GM19438 (cell line): ENCODE data around the gene FAF1.
"Not testable (repeated sequence)": the region's sequence is repeated elsewhere in the genome, so short reads cannot be mapped to it uniquely, and the experiment has no call there.

Experiments
- ATAC-seq: cut with Tn5 transposase; IDR thresholded peaks from one replicate; pipeline ENCODE4 v1.9.1; 2021; ENCODE audit warnings: low read depth; ENCODE audit not compliant: unreplicated experiment

Gene FAF1

DNA sequence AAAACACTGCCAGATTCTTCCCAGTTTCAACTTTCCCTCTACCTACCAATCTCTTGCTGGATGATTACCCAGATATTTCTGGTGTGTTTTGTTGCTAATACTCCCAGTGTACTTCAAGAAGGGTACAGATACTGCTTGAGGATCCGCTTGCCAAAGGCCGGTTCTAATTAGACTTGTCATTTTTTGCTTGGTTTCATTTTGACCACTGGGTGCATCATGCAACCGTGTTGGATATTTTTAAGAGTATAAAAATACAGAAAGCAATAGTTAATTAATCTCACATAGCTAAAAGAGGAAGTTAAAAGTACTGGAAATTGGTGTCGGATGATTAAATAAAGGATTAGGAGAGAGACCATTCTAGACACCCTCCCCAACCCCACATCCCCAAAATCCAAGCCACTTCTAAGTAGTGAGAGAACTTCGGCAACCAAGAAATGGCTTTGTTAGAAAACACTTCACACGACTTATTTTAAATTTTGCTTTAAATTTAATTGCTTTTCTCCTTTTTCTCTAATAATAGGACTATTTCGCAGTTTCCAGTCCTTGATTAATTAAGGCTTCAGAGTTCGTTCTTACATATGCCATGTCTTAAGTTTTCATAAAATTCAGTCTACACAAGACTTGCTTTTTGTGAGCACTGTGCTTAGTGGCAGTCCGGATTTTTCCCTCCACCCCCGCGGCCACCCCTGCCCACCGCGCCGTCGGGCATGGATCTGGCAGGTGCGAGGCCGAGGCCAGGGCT, 7.5 kb upstream of the FAF1 start:
- no peak for ATAC-seq

DNA sequence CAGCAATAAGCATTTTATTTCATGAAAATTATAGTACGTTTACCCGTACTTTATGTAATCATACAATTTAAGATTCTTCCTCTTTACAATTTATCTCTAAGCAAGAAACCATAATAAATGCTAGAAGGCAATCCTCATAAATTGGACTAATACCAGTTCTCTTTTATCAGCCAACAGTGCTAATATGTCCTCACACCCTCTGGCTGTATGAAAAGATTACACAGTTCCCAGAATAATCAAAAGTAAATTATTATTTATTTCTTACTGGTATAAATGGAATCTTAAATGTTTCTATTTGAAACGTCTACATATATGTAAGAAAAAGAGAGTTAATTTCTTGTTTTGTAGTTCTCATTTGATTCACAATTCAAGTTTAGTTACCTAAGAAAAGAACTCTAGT, 6.9 kb upstream of the FAF1 start:
- ATAC-seq = no peak

DNA sequence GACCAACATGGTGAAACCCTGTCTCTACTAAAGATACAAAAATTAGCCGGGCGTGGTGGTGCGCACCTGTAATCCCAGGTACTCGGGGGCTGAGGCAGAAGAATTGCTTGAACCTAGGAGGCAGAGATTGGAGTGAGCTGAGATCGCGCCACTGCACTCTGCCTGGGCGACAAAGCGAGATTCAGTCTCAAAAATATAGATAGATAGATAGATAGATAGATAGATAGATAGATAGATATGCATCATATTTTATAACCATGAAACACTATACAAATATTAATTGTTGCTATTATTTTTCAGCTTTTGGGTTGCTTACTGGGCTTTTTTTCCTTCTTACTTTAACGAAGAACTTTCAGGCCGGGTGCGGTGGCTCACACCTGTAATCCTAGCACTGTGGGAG, 4.8 kb upstream of the FAF1 start:
- ATAC-seq = no peak

DNA sequence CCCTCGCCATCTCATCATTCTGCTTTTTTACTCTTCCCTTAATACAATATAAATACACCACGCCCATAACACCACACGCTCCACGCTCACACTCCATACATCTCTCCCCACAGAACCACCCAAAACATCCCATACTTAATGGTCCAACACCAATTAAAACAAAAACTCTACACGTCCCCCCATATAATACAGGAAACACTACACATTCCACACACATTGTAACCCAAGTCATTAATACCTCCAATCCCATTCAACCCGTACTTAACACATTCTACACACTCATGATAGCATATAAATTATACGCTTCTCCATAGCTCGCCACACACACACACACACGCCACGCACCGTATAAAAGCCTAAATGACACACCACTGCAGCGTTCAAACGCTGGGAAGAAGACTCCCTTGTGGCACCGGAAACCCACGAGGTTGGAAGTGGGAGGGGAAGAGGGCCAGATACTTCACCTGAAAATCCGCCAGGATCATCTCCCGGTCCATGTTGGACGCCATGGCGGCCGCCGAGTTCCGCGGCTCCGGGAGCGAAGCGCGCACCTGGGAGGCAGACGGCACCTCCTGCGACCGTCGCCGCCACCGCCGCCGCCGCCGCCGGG, 659 bp downstream of the FAF1 start:
- ATAC-seq = peak; percentile 1

DNA sequence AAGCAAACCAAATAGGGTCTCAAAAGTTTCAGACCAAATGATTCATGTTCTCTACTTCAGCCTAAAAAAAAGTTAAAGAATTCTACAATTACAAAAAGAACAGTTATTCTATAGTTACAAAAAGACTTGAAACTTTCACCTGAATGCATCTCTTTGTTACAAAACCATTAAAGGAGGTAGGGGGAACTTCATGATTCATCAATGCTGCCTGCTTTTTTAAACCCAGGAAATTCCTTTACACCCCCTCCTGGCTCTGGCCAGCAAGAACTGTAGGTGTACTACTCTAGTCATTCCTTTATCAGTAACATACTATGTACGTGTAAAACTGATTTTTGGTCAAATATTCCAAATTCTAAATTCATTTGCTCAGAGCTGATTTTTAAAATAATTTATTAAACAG, 5.0 kb downstream of the FAF1 start:
- ATAC-seq = no peak

DNA sequence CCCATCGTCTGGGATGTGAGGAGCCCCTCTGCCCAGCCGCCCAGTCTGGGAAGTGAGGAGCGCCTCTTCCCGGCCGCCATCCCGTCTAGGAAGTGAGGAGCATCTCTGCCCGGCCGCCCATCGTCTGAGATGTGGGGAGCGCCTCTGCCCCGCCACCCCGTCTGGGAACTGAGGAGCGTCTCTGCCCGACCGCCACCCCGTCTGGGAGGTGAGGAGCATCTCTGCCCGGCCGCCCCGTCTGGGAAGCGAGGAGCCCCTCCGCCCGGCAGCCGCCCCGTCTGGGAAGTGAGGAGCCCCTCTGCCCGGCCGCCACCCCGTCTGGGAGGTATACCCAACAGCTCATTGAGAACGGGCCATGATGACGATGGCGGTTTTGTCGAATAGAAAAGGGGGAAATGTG, 7.5 kb downstream of the FAF1 start:
- not testable (repeated sequence) for ATAC-seq

DNA sequence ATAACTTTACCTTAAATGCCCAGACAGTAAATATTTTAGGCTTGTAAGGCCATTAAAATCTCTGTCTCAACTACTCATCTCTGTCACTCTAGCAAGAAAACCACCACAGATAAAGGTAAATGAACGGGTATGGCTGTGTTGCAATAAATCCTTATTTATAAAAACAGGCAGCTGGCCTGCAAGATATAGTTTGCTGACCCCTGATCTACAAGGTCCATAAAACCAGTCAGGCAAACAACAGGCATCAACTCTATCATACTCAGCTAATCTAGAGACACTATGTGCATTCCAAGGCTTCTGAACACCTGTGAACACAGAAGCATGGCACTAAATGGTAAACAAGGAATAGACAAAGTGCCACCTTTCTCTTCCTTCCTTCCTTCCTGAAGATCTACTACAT, 9.7 kb downstream of the FAF1 start:
- ATAC-seq = no peak

DNA sequence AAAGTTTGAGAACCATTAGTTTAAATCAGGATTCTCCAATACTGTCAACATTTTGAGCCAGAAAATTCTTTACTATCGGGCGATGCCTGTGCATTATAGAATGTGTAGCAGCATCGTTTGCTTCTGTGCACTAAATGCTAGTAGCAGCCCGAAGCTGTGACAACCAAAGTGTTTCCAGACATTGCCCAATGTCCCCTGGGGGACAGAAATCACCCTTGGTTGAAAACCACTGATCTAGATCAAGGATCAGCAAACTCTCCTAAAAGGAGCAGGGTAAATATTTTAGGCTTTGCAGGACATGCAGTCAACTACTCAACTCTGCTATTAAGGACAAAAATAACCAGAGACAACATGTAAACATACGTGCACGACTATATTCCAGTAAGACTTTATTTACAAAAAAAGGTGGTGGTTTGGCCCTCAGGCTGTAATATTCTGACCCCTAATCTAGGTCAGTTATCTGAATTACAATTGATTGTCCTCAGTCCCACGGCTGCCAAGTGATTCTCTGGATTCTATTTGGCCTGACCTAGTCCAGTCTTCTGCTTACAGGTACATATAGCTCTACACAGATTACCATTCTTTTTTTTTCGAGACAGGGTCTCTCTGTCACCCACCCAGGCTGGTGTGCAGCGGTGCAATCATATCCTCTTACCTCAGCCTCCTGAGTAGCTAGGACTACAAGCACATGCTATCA, 10.6 kb downstream of the FAF1 start:
- ATAC-seq = no peak

DNA sequence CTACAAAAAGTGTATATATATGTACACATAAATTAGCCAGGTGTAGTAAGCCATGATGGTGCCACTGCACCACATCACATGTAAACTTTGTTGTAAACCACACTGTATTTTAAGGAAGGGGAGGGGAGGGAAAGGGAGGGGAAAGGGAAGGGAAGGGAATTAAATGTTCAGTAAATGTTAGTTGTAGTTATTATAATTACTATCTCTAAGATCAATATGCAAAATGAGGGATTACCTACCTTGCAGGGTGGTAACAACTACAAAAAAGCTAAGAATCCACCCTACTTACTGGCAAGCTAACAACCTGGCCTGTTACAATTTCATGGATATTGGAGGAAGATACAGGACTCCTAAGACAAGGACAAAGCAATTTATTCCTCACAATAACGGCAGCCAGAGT, 17.7 kb downstream of the FAF1 start:
- ATAC-seq = no peak

DNA sequence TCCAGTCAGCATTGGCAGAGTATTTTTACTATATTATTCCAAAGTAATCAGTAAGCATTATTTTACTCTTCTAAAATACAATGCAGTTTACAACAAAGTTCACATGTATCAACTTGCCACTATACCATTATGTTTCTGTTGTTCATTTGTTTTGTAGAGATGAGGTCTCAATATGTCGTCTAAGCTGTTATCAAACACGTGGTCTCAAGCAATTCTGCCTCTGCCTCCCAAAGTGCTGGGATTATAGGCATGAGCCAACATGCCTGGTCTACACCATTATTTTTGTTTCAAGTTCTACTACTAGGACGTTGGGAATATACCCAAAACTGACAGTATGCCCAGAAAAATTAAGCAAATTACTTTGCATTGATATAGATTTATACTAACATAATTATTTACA, 19.8 kb downstream of the FAF1 start:
- ATAC-seq = no peak

DNA sequence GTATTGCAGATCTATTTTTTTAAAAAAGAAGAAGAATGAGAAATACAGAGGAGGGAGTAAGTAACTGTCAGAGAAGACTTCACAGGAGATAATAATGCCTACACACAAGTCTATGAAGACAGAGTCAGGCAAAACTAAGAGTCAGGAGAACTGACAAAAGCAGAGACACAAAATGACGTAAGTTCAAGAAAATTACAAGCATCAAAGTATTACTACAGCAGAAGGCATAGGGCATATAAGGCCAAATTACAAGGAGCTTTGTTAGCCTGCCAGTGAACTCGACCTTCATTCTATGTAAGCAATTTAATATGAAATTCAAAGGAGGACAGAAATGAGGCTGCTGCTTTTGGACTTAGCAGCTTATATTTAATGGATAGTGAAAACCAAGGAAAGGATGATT, 23.7 kb downstream of the FAF1 start:
- ATAC-seq = no peak

DNA sequence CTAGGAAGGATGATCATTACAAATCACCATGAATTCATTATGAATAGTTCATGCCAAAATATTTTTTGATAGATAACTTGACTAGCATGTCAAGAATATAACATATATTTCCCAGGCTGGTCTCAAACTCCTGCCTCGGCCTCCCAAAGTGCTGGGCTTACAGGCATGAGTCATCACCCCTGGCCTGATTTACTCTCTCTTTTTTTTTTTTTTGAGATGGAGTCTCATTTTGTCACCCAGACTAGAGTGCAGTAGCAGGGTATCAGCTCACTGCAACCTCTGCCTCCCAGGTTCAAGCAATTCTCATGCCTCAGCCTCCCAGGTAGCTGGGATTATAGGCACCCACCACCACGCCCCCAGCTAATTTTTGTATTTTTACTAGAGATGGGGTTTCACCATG, 24.8 kb downstream of the FAF1 start:
- not testable (repeated sequence) for ATAC-seq

DNA sequence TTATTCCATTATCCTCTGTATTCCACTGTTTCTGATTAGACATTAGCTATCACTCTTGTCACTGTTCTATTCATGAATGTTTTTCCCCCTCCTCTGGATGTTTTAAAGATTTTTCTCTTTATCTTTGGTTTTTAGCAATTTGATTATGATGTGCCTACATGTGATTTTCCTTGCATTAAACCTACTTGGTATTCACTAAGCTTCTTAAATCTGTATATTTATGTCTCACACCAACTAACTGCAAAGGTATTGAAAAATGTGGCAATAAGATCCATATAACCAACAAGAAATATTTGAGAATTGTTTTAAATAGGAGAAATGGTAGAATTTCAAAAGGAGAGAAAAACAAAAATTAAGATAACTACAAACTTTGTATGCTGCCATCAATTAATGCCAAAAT, 25.2 kb downstream of the FAF1 start:
- no peak for ATAC-seq

DNA sequence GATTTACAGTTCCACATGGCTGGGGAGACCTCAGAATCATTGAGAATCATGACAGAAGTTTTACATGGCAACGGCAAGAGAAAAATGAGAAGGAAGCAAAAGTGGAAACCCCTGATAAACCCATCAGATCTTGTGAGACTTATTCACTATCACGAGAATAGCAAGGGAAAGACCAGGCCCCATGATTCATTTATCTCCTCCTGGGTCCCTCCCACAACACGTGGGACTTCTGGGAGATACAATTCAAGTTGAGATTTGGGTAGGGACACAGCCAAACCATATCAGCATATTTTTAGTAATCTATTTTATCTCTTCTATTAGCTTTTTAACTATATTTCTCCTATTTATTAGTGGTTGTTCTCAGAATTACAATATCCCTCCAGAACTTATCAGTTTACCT, 26.3 kb downstream of the FAF1 start:
- ATAC-seq = not testable (repeated sequence)

DNA sequence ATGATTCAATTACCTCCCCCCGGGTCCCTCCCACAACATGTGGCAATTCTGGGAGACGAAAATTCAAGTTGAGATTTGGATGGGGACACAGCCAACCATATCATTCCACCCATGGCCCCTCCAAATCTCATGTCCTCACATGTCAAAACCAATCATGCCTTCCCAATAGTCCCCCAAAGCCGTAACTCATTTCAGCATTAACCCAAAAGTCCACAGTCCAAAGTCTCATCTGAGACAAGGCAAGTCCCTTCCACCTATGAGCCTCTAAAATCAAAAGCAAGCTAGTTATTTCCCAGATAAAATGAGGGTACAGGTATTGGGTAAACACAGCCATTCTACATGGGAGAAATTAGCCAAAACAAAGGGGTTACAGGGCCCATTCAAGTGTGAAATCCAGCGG, 28.0 kb downstream of the FAF1 start:
- not testable (repeated sequence) for ATAC-seq

DNA sequence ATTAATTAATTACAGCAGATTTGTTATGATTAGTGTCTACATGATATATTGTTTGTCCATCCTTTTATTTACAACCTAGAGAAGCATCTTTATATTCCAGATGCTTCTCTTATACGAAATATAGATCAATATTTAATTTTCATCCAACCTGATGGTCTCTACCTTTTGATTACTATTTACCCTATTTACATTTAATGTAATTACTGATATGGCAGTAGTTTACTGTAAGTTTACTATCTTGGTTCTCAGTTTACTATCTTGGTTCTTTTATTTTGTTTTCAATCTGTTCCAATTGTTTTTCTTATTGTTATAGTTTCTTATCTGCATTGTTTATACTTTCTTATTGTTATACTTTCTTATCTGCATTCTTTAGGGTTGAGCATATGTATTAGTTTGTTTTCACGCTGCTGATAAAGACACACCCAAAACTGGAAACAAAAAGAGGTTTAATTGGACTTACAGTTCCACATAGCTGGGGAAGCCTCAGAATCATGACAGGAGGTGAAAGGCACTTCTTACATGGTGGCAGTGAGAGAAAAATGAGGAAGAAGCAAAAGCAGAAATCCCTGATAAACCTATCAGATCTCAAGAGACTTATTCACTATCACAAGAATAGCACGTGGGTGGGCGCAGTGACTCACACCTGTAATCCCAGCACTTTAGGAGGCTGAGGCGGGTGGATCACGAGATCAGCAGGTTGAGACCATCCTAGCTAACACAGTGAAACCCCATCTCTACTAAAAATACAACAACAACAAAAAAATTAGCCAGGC, 28.9 kb downstream of the FAF1 start:
- no peak for ATAC-seq

DNA sequence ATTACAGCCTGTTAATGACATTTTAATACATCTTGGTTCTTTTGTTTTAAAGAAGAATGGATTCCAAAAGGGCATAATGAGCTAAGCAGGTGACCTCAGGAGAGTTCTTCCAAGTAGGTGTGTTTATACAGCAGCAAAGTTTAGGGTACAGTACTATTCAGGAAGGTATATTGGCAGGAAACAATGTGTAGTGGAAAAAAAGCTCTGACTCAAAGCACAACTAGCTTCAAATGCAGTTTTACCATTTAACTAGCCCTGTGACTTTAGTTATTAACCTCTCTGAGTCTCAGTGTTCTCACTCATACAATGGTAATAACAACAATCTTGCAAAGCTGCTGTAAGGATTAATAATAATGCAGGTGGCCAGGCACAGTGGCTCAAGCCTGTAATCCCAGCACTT, 29.9 kb downstream of the FAF1 start:
- ATAC-seq = peak; percentile 79

DNA sequence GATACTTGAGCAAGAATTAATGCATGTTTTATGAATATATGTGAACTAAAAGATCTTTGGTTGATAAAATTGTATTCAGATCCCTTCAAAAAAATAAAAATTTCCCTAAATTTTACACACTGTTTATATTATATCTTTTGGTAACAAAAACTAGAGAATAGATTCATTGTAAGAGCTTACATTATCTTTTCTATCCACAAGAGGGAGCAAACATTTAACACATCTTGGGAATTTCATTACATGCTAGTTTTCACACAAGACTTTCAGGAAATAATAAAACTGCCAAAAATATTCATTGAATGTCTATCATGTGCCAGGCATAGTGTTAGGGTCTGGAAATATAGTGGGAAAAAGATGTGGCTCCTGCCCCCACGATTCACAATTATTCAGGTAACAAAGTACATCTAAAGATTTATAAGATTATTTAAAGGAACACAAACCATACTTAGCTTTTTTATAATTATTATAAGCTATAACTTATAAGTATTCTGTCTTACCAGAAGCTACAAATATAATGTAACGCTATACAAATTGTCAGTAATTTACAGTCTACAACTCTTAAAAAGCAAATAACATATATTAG, 30.6 kb downstream of the FAF1 start:
- ATAC-seq = no peak

DNA sequence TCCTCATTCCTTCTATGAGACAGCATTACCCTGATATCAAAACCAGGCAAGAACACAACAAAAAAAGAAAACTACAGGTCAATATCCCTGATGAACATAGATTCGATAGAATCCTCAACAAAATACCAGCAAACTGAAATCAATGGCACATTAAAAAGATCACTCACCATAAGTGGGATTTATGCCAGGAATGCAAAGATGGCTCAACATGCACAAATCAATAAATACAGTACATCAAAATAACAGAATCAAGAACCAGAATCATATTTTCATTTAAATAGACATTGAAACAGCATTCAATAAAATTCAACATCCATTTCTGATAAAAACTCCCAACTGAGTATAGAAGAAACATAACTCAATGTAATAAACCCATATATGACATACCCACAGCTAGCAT, 36.5 kb downstream of the FAF1 start:
- ATAC-seq = no peak

DNA sequence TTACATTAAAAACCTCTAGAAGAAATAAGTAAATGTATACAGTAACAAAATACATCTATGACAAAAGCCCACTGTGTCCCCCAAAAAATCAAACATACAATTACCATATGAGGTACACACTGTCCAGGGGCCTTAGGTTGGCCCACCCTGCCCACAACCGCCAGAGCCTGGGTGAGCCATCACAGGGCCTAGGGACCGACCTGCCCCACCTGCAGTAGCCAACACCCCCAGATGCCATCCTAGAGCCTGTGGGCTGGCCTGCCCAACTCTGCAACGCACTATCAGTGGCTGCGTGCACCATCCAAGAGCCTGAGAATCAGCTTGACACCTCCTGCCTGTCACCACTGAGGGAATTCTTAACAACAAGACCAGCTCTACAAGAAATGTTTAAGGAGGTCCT, 39.0 kb downstream of the FAF1 start:
- ATAC-seq = no peak

DNA sequence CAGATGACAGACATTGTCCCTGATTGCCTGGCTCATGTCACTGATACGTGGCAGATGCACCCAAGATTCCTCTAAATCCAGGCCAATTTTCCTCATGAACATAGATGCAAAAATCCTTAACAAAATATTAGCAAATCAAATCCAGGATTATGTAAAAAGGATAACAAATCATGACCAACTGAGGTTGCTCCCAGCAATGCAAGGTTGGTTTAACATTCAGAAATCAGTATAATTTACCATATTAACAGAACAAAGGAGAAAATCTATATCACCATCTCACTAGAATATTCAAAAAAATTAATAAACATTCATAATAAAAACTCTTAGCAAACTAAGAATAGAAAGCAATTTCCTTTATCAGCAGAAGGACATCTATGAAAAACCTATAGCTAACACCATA, 39.7 kb downstream of the FAF1 start:
- ATAC-seq = no peak
